K562 (cell line): Measurements from ENCODE around the gene EXOSC6. TPM values are rescaled to one million over a fixed set of nuclear protein-coding genes. Genes with fewer than 3 reads are reported as not detected.

Source experiments
- ATAC-seq: fragments of 200-7000 bp; cut with Tn5 transposase; 3 replicates; pipeline ENCODE4 v1.9.1; 2020; ENCODE audit warnings: moderate library complexity
- BruUV-seq: library from RNA; stranded (reverse); fragments of 400-500 nt; replicated peaks from 2 replicates; lab custom pipeline; 2021; lab: Mats Ljungman, UMichigan
- CTCF ChIA-PET: fragments of 300-600 bp; formaldehyde crosslinking; extraction: SDS; loops from one replicate; lab custom pipeline; 2021; ENCODE audit warnings: low intra/inter-chr PET ratio; lab: Yijun Ruan, JAX
- POLR2A ChIA-PET: fragments of 300-600, 350-650 bp; sonication (Branson Sonifier 250); formaldehyde crosslinking; extraction: SDS; loops from one replicate; lab custom pipeline; 2021; ENCODE audit warnings: antibody characterized with exemption, inconsistent platforms; lab: Yijun Ruan, JAX
- DNase-seq, 4 experiments: peaks; one replicate each; pipeline versions ENCODE4 v3.0.0 to v3.0.0-alpha.2; 2011 to 2018; ENCODE audit warnings: low spot score in 3 of 4, mixed read lengths in 3 of 4; ENCODE audit errors: extremely low read depth in 1 of 4
- FAIRE-seq: peaks from 2 replicates; lab custom pipeline; 2011; peaks lifted over from hg19 to GRCh38; lab: Jason Lieb, UNC
- H2AFZ ChIP-seq: 2 replicates; pipeline ENCODE4 v1.6.0; 2011; ENCODE audit warnings: low read depth, low read length, control low read depth, inconsistent platforms
- H3K27ac ChIP-seq: fragments of 200-600 bp; 3 replicates; pipeline ENCODE4 v1.8.0; 2011; ENCODE audit warnings: low read depth, mild to moderate bottlenecking, control low read depth, inconsistent platforms, low read length, moderate library complexity, mixed read lengths; ENCODE audit errors: extremely low read depth
- H3K27me3 ChIP-seq, 2 experiments: fragments of 300-600 bp in 1 of 2; 2 replicates in 1 of 2; 3 replicates in 1 of 2; pipeline versions ENCODE4 v1.6.0 to v1.8.0; 2011; ENCODE audit warnings: inconsistent platforms in 2 of 2, low read length in 2 of 2, mild to moderate bottlenecking in 1 of 2, mixed read lengths in 1 of 2, moderate library complexity in 1 of 2; ENCODE audit not compliant: control insufficient read depth in 2 of 2, insufficient read depth in 2 of 2
- H3K36me3 ChIP-seq: fragments of 300-600 bp; 3 replicates; pipeline ENCODE4 v1.8.0; 2011; ENCODE audit warnings: mild to moderate bottlenecking, low read length, inconsistent platforms; ENCODE audit not compliant: control insufficient read depth, insufficient read depth
- H3K4me1 ChIP-seq, 2 experiments: fragments of 200-600 bp in 1 of 2; replicated peaks in 1 of 2; 2 replicates in 1 of 2; 3 replicates in 1 of 2; pipeline versions ENCODE4 v1.5.1 to v1.8.0; 2011; ENCODE audit warnings: inconsistent platforms in 2 of 2, low read length in 2 of 2, mild to moderate bottlenecking in 1 of 2, mixed read lengths in 1 of 2, moderate library complexity in 1 of 2; ENCODE audit not compliant: control insufficient read depth in 2 of 2, insufficient read depth in 2 of 2
- H3K4me2 ChIP-seq: 2 replicates; pipeline ENCODE4 v1.6.1; 2011; ENCODE audit warnings: low read length, control low read depth, inconsistent platforms, mixed read lengths; ENCODE audit not compliant: insufficient read depth
- H3K4me3 ChIP-seq: fragments of 200-600 bp; sonication (generic), shearing (Covaris generic); 2 replicates; pipeline ENCODE4 v1.5.1; 2016; ENCODE audit warnings: control low read depth, inconsistent platforms
- H3K79me2 ChIP-seq: fragments of 200-600 bp; 3 replicates; pipeline ENCODE4 v1.8.0; 2011; ENCODE audit warnings: low read length, inconsistent platforms; ENCODE audit not compliant: control insufficient read depth, insufficient read depth
- H3K9ac ChIP-seq, 2 experiments: 2 replicates each; pipeline versions ENCODE4 v1.6.0 to v1.6.1; 2011; ENCODE audit warnings: low read depth in 2 of 2, low read length in 2 of 2, control low read depth in 1 of 2, inconsistent platforms in 1 of 2, mild to moderate bottlenecking in 1 of 2, mixed read lengths in 1 of 2; ENCODE audit not compliant: insufficient read depth in 1 of 2
- H3K9me1 ChIP-seq: one replicate; pipeline ENCODE4 v1.6.0; 2011; ENCODE audit warnings: inconsistent platforms, mild to moderate bottlenecking, low read length, moderate library complexity; ENCODE audit not compliant: control insufficient read depth, insufficient read depth
- H3K9me3 ChIP-seq: replicated peaks from 2 replicates; pipeline ENCODE4 v1.5.1; 2011; ENCODE audit warnings: low read depth, low read length, inconsistent platforms; ENCODE audit not compliant: control insufficient read depth, insufficient read depth
- H4K20me1 ChIP-seq: replicated peaks from 2 replicates; pipeline ENCODE4 v1.6.1; 2011; ENCODE audit warnings: low read length, inconsistent platforms, mixed read lengths; ENCODE audit not compliant: control insufficient read depth, insufficient read depth
- FIP1L1 ChIP-seq: fragments of 200-400 bp; formaldehyde crosslinking; IDR thresholded peaks from 2 replicates; pipeline ENCODE4 v1.6.1; 2018; ENCODE audit warnings: mild to moderate bottlenecking, low read depth, low read length; ENCODE audit not compliant: poor library complexity, severe bottlenecking
- GABPB2 ChIP-seq: fragments of 250-450 bp; sonication (Bioruptor Pico); conservative IDR thresholded peaks from 2 replicates; pipeline ENCODE4 v1.5.1; 2021; ENCODE audit warnings: mild to moderate bottlenecking
- GATA2 ChIP-seq: sonication (generic); formaldehyde crosslinking; IDR thresholded peaks from 2 replicates; pipeline ENCODE4 v1.4.0; 2020; ENCODE audit warnings: mild to moderate bottlenecking, missing genetic modification reagents
- NELFE ChIP-seq: IDR thresholded peaks from 2 replicates; pipeline ENCODE4 v1.6.1; 2011; ENCODE audit warnings: mild to moderate bottlenecking; ENCODE audit not compliant: insufficient read depth, insufficient read length
- NFXL1 ChIP-seq: fragments of 450-650 bp; formaldehyde crosslinking; IDR thresholded peaks from 2 replicates; pipeline ENCODE4 v1.4.0; 2021; ENCODE audit warnings: mild to moderate bottlenecking
- SPI1 ChIP-seq: IDR thresholded peaks from 2 replicates; pipeline ENCODE4 v1.6.1; 2011; ENCODE audit warnings: low read depth, low read length, control low read depth, borderline replicate concordance
- YBX1 ChIP-seq: fragments of 450-650 bp; IDR thresholded peaks from 2 replicates; pipeline ENCODE4 v1.7.1; 2016; ENCODE audit warnings: mild to moderate bottlenecking
- ZNF583 ChIP-seq: fragments of 250-450 bp; sonication (Bioruptor Pico); IDR thresholded peaks from 2 replicates; pipeline ENCODE4 v1.4.0; 2020
- ZNF586 ChIP-seq: fragments of 450-650 bp; formaldehyde crosslinking; conservative IDR thresholded peaks from 2 replicates; pipeline ENCODE4 v1.4.0; 2020; ENCODE audit warnings: mild to moderate bottlenecking, moderate library complexity
- WGBS: fragments of 100-300 bp; shearing (Covaris generic); methylation state at CpG from one replicate; pipeline ENCODE4 v1.1.6; 2016; ENCODE audit warnings: low coverage, mixed read lengths; ENCODE audit not compliant: insufficient coverage; ENCODE audit errors: missing lambda C conversion rate; 5-methylcytosine and 5-hydroxymethylcytosine counted together
- in situ Hi-C: fragments of 300-500 bp; cut with MboI; formaldehyde crosslinking; loops from 4 replicates; pipeline ENCODE4 v1.15.0; 2018; ENCODE audit warnings: inconsistent platforms, mixed read lengths
- intact Hi-C: fragments of 100-400 bp; cut with micrococcal nuclease; formaldehyde crosslinking; loops from 2 replicates; pipeline ENCODE4 v1.14.2; 2022
- polyA plus RNA-seq, 8 experiments: library from polyadenylated mRNA; depleted of rRNA in 4 of 8; stranded (reverse) in 5 of 8; unstranded in 3 of 8; fragments of >200 nt; fragmentation: Nextera tagmentation in 2 of 8; fragmentation: Illumina TruSeq in 1 of 8; extraction: Ambion mirVana in 2 of 8; extraction: Trizol in 1 of 8; gene quantifications; 2 replicates each; pipeline versions ENCODE4 v1.2.1 to v1.2.3, GENCODE V29; 2011 to 2014; ENCODE audit warnings: inconsistent platforms in 1 of 8, missing spikeins in 1 of 8
- total RNA-seq, 7 experiments: library from RNA; depleted of rRNA in 6 of 7; stranded (reverse); fragments of >200 nt in 6 of 7; fragmentation: Illumina TruSeq in 2 of 7; extraction: Trizol in 2 of 7; gene quantifications; 2 replicates each; pipeline versions ENCODE4 v1.2.1 to v1.2.3, GENCODE V29; 2011 to 2021; ENCODE audit warnings: low replicate concordance in 1 of 7
- TF ChIP-seq, protein P1 (sequence below): fragments of 250-450 bp; sonication (Bioruptor Pico); IDR thresholded peaks from 2 replicates; pipeline ENCODE4 v1.5.0; 2020; ENCODE audit warnings: mild to moderate bottlenecking, borderline replicate concordance
- TF ChIP-seq, protein P2 (sequence below): fragments of 450-650 bp; IDR thresholded peaks from 2 replicates; pipeline ENCODE4 v1.7.0; 2016; ENCODE audit warnings: borderline replicate concordance
- TF ChIP-seq, protein P3 (sequence below): sonication (generic); formaldehyde crosslinking; IDR thresholded peaks from 2 replicates; pipeline ENCODE4 v1.8.0; 2022; ENCODE audit warnings: missing genetic modification reagents, mild to moderate bottlenecking, moderate library complexity, borderline replicate concordance

EXOSC6 gene
- total and polyA plus RNA-seq, 9 of the 15 experiments (the other 6 are each of a cell fraction or from before 2014, with no cell fraction given), result 9.2 to 29.0 (median 15.6) TPM

DNA sequence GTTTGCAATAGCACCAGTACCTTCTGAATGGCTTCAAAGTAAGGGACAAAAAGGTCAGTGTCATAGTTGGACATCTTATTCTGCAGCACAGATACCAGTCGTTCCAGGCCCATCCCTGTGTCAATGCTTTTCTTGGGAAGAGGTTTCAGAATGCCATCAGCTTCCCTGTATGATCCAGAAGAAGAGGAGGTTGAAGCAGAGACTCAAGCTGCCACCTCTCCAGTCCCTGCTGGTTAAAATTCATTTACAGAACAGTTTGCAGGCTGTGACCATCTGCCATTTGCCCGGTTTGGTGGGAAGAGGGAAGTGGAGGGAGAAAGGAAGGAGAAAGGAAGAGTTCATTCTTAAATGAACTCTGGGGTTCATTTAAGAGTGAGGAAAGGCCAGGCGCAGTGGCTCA, 18.4 kb upstream of the EXOSC6 start:
- Histone ChIP-seq H3K4me1 (no peaks in the 10 kb centered on the region), H3K9me1 (no peaks in the 10 kb centered on the region), H3K27ac (no peak overlapping the region), H3K9me3 (no peaks in the 10 kb centered on the region), H3K27me3 (no peaks in the 10 kb centered on the region), H3K4me2 (no peak overlapping the region), H3K79me2 (peaks cover 15% of the 10 kb centered on the region; the same call in 2 of the 3 replicates), H2AFZ (no peak overlapping the region), H3K36me3 (peaks cover 91% of the 10 kb centered on the region), H3K9ac (no peak overlapping the region), H3K4me3 (no peak overlapping the region), H4K20me1 (peaks cover 6% of the 10 kb centered on the region)
- 81% methylated on average over 3 of the region's 3 CpGs for WGBS
- ChIA-PET POLR2A (interaction anchor here (0.8 to 4.9 kb wide), 2 partner anchors 10 to 15 kb away, joined by 4 to 48 read pairs; no protein-coding TSS in a partner anchor), CTCF (no interaction called here)
- in situ Hi-C loops (no loop called here), intact Hi-C loops (no loop called here)
- ATAC-seq, result no peak
- DNase-seq, result no peak
- no TSS peak for BruUV-seq
- no peak for FAIRE-seq
- TF ChIP-seq YBX1 (no peak), FIP1L1 (no peak), SPI1 (no peak), NELFE (no peak), GABPB2 (no peak), GATA2 (CRISPR knock-in tag) (no peak), ZNF586 (CRISPR knock-in tag) (no peak), NFXL1 (CRISPR knock-in tag) (no peak), ZNF583 (CRISPR knock-in tag) (no peak)
- TF ChIP-seq, protein P1, sequence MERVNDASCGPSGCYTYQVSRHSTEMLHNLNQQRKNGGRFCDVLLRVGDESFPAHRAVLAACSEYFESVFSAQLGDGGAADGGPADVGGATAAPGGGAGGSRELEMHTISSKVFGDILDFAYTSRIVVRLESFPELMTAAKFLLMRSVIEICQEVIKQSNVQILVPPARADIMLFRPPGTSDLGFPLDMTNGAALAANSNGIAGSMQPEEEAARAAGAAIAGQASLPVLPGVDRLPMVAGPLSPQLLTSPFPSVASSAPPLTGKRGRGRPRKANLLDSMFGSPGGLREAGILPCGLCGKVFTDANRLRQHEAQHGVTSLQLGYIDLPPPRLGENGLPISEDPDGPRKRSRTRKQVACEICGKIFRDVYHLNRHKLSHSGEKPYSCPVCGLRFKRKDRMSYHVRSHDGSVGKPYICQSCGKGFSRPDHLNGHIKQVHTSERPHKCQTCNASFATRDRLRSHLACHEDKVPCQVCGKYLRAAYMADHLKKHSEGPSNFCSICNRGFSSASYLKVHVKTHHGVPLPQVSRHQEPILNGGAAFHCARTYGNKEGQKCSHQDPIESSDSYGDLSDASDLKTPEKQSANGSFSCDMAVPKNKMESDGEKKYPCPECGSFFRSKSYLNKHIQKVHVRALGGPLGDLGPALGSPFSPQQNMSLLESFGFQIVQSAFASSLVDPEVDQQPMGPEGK (CRISPR knock-in tag), result no peak
- TF ChIP-seq, protein P2, sequence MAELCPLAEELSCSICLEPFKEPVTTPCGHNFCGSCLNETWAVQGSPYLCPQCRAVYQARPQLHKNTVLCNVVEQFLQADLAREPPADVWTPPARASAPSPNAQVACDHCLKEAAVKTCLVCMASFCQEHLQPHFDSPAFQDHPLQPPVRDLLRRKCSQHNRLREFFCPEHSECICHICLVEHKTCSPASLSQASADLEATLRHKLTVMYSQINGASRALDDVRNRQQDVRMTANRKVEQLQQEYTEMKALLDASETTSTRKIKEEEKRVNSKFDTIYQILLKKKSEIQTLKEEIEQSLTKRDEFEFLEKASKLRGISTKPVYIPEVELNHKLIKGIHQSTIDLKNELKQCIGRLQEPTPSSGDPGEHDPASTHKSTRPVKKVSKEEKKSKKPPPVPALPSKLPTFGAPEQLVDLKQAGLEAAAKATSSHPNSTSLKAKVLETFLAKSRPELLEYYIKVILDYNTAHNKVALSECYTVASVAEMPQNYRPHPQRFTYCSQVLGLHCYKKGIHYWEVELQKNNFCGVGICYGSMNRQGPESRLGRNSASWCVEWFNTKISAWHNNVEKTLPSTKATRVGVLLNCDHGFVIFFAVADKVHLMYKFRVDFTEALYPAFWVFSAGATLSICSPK, result no peak
- TF ChIP-seq, protein P3, sequence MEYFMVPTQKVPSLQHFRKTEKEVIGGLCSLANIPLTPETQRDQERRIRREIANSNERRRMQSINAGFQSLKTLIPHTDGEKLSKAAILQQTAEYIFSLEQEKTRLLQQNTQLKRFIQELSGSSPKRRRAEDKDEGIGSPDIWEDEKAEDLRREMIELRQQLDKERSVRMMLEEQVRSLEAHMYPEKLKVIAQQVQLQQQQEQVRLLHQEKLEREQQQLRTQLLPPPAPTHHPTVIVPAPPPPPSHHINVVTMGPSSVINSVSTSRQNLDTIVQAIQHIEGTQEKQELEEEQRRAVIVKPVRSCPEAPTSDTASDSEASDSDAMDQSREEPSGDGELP (CRISPR knock-in tag), result no peak
